Neural cell (in vitro differentiated cells): ENCODE measurements around the gene GPC1.

Source experiments
- CTCF ChIP-seq: fragments of 450-650 bp; IDR thresholded peaks from 2 replicates; pipeline ENCODE4 v1.5.1; 2014; ENCODE audit warnings: antibody characterized with exemption, mild to moderate bottlenecking, moderate library complexity; ENCODE audit not compliant: poor library complexity, severe bottlenecking
- MXI1 ChIP-seq: fragments of 450-650 bp; conservative IDR thresholded peaks from 2 replicates; pipeline ENCODE4 v1.6.1; 2014; ENCODE audit warnings: antibody characterized with exemption, mild to moderate bottlenecking; ENCODE audit not compliant: poor library complexity, severe bottlenecking
- POLR2AphosphoS5 ChIP-seq: IDR thresholded peaks from 2 replicates; pipeline ENCODE4 v1.6.1; 2012

- TF ChIP-seq MXI1 (no peak), CTCF (no peak), POLR2AphosphoS5 (no peak)
Observed at GRCh38 chr2:240451791-240452461, 16.5 kb downstream of the GPC1 start.
